ENCODE data around the gene ZDHHC14. TPM values are rescaled to one million over a fixed set of nuclear protein-coding genes. Genes with fewer than 3 reads are reported as not detected.
"Not testable (repeated sequence)": the region's sequence is repeated elsewhere in the genome, so short reads cannot be mapped to it uniquely, and the experiment has no call there.

Gene ZDHHC14
- total RNA-seq, 2 experiments from 2014 or later, result 5.2 TPM

DNA sequence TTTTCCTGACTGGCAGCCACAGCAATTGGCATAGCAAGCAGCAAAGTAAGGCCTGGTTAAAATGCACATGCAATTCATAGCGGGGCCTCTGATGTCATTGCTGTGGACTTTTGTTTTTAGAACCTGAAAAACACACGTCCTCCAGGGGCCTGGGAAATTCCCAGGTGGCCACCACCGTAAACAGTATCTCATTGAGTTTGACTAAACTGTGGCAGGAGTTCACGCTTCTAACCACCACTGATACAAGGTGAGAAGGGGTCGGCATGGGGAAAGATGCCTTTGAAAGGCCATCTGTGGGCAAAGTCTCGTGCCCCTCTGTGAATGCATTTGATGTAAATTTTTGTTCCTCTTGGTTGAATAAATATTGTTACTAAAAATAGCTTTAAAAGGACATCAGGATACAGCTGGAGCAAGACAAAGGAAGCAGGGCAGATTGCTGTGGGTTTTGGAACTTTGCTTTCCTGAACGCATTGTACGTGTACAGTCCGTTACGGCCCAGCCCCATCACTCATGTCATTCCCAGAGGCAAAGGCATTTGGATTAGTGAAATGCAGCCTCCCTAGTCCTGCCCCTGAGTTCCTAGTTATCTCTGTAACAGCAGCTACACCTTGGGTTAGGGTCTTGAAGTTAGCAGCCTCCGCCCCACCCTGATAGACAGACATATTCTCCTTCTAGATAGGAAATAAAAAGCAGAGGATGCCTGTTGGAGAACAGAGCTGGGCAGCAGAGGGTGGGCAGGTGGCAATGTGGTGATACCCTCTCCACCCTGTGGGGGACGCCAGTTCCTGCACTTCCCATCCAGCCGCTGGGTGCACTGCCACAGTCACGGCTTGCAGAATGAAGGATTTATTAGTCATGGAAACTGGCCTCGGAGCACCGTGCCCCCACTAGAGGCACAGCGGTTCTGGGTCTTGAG is 80.3 kb downstream of the ZDHHC14 start:
- no peaks in the 10 kb centered on the region for H3K27me3 Mint-ChIP-seq
- peaks cover 25% of the 10 kb centered on the region for H3K4me1 Mint-ChIP-seq
- no peak overlapping the region for H3K27ac Mint-ChIP-seq
- no peaks in the 10 kb centered on the region for H3K9me3 Mint-ChIP-seq
- ATAC-seq (ENCODE audit: low read depth) (peak; percentile 28), DNase-seq (no peak)
- H3K36me3 Mint-ChIP-seq, result no peaks in the 10 kb centered on the region
- POLR2A ChIA-PET, result interaction anchor here (0.7 kb wide), 1 partner anchor 88 kb away, joined by 3 read pairs; no protein-coding TSS in a partner anchor
- H3K4me3 Mint-ChIP-seq, result no peak overlapping the region

DNA sequence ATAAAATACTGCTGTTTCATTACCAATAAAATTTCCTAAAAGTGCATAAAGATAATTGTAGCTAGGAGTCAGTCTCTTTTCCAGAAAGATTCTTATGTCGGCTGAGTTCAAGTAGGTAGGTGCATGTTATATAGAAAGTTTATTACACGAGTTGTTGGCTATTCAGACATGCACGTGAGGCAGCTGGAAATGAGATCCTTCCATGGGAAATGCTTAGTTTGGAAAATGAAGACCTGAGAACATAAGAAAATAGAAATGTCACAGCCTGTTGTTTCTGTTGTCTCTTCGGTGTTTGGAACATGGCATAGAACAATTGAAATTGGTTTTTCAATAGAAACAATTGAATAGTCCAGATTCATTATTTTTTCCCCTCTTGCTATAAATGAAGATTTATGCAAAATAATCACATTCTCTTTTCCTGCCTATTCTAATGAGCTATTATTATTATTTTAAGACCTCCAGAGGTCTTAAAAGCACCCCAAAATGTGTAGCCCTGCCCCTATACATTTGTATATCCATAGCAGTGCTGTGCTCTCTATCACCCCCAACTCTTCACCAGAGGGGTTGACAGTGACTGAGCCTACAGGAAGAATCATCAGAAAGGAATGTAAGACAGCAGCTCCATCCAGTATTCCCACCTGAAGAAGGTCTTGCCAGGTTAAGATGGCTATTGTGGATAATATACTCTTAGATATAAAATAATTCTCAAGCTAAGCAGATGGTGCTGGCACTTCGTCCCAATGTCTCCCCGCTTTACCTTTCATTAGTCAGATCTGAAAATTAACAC is 82.2 kb downstream of the ZDHHC14 start:
- POLR2A ChIA-PET, result no interaction called here
- H3K27ac Mint-ChIP-seq, result no peak overlapping the region
- no peaks in the 10 kb centered on the region for H3K36me3 Mint-ChIP-seq
- ATAC-seq (ENCODE audit: low read depth), result no peak
- no peaks in the 10 kb centered on the region for H3K27me3 Mint-ChIP-seq
- peaks cover 22% of the 10 kb centered on the region for H3K4me1 Mint-ChIP-seq
- H3K4me3 Mint-ChIP-seq, result no peak overlapping the region
- no peaks in the 10 kb centered on the region for H3K9me3 Mint-ChIP-seq
- no peak for DNase-seq

DNA sequence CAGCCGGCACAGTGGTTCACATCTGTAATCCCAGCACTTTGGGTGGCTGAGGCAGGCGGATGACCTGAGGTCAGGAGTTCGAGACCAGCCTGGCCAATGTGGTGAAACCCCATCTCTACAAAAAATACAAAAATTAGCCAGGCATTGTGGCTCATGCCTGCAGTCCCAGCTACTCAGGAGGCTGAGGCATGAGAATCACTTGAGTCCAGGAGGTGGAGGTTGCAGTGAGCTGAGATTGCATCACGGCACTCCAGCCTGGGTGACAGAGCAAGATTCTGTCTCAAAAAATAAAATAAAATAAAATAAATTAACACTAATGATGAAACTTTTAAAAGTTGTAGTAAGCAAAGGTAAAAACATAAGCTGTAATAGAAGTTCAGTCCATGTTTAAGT is 82.7 kb downstream of the ZDHHC14 start:
- H3K27ac Mint-ChIP-seq; POLR2A ChIA-PET; H3K36me3 Mint-ChIP-seq; H3K4me3 Mint-ChIP-seq; H3K27me3 Mint-ChIP-seq; H3K9me3 Mint-ChIP-seq; ATAC-seq (ENCODE audit: low read depth); DNase-seq: not testable (repeated sequence)
- peaks cover 22% of the 10 kb centered on the region for H3K4me1 Mint-ChIP-seq

DNA sequence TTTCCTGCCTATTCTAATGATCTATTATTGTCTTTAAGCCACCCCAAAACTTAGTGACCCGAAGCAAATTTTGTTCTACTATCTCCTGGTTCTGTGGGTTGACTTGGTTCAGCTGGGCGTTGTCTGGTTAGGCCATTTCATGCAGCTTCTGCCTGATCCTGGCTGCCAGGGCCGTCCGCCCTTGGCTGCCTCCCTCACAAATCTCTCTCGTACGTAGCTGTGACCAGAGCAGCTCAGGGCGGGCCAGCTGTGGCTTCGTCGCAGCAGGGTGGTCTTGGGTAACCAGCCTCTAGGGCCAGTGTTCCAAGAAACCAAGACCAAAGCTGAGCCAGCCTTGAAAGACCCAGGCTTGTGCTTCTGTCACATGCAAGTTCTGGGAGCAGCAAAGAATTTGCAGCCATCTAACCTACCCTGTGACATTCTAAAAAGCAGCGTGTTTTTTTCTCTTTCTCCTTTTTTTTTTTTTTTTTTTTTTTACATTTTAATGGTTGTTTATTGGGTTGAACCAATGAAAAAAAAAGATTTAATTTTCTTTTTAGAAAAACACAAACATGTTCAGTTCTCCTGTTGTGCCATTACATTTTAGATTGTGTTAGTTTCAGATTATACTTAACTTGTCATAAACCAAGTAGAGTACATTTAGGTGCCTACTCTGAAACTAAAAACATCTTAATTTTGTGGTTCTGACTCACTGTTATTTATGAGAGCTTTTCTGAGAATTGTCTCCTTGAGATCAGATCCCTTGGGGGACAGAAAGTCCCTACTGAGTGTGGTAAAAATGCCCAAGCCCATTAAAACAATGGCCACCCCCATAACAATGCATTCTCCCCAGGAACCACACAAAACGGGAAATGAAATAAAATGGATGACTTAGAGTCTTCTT is 83.9 kb downstream of the ZDHHC14 start:
- ATAC-seq (ENCODE audit: low read depth), result peak; percentile 72
- Mint-ChIP-seq H3K9me3 (no peaks in the 10 kb centered on the region), H3K4me3 (peak overlapping the region; percentile 23), H3K36me3 (no peaks in the 10 kb centered on the region), H3K27me3 (no peaks in the 10 kb centered on the region), H3K4me1 (peaks cover 22% of the 10 kb centered on the region), H3K27ac (peak overlapping the region; percentile 64)
- POLR2A ChIA-PET, result interaction anchor here (0.7 kb wide), 1 partner anchor 185 kb away, joined by 4 read pairs; no protein-coding TSS in a partner anchor
- no peak for DNase-seq

DNA sequence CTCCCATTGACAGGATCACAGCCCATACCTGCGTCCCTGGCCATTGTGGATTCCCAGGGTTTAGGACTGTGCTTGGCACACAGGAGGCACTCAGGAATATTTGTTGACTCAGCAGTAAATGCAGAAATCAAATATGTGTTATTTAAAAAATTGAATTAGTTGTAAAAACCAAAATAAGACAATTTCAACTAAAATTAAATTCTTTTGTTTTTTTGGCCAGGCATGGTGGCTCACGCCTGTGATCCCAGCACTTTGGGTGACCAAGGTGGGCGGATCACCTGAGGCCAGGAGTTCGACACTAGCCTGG is 85.3 kb downstream of the ZDHHC14 start:
- ATAC-seq (ENCODE audit: low read depth), result no peak
- no peak overlapping the region for H3K4me3 Mint-ChIP-seq
- H3K4me1 Mint-ChIP-seq, result peaks cover 12% of the 10 kb centered on the region
- POLR2A ChIA-PET, result no interaction called here
- no peaks in the 10 kb centered on the region for H3K27me3 Mint-ChIP-seq
- no peak for DNase-seq
- no peak overlapping the region for H3K27ac Mint-ChIP-seq
- H3K9me3 Mint-ChIP-seq, result no peaks in the 10 kb centered on the region
- no peaks in the 10 kb centered on the region for H3K36me3 Mint-ChIP-seq

DNA sequence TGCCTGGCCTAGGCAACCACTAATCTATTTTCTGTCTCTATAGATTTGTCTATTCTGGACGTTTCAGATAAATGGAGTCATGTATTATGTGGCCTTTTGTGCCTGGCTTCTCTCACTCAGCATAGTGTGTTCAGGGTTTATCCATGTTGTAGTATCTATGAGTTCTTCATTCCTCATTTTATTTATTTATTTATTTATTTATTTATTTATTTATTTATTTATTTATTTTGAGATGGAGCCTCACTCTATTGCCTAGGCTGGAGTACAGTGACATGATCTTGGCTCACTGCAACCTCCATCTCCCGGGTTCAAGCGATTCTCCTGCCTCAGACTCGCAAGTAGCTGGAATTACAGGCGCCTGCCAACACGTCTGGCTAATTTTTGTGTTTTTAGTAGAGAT is 86.3 kb downstream of the ZDHHC14 start:
- peaks cover 12% of the 10 kb centered on the region for H3K4me1 Mint-ChIP-seq
- H3K9me3 Mint-ChIP-seq; ATAC-seq (ENCODE audit: low read depth); POLR2A ChIA-PET; H3K4me3 Mint-ChIP-seq; H3K27ac Mint-ChIP-seq; H3K36me3 Mint-ChIP-seq; DNase-seq; H3K27me3 Mint-ChIP-seq: not testable (repeated sequence)

DNA sequence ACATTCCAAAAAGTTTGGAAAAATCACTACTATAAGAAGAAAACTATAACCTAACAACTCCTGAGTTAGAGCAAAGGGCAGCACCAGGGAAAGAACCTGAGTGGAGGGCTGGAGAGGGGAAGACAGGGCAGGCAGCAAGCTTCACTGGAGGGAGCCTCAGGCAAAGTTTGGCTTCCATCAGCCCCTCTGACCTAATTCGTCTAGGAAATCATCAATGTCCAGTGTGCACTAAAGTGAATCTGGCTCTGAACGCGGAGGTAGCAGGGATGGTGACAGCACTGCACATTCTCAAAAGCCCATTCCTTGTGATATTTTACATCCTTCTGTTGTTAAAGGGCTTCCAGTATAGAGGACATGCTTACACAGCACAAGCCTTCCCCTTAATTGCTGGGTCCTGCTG is 87.1 kb downstream of the ZDHHC14 start:
- ATAC-seq (ENCODE audit: low read depth), result no peak

DNA sequence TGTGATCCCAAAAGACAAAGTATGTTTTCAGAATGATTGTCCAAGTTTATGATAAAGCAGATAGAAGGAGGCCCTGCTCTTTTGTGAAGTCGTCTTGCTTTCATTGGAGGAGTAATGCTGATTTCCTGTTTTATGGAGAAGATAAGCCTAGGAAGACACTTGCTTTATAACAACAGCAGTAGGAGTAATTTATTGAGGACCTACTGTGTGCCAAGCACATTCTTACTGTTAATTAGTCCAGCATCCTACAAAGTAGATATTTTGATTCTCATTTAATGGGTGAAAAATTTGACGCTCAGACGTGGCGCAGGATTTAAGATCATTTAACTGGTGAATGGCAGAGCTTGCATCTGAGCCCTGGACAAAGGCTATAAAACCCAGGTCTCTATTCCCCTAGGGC is 87.6 kb downstream of the ZDHHC14 start:
- H3K27ac Mint-ChIP-seq, result no peak overlapping the region
- H3K4me1 Mint-ChIP-seq, result peaks cover 12% of the 10 kb centered on the region
- DNase-seq, result no peak
- no peak for ATAC-seq (ENCODE audit: low read depth)
- no peak overlapping the region for H3K4me3 Mint-ChIP-seq
- POLR2A ChIA-PET, result no interaction called here
- H3K27me3 Mint-ChIP-seq, result no peaks in the 10 kb centered on the region
- H3K36me3 Mint-ChIP-seq, result no peaks in the 10 kb centered on the region
- no peaks in the 10 kb centered on the region for H3K9me3 Mint-ChIP-seq

More for the DNA sequence above, 87.1 kb downstream of the ZDHHC14 start:
- Mint-ChIP-seq H3K27me3 (no peaks in the 10 kb centered on the region), H3K9me3 (no peaks in the 10 kb centered on the region), H3K4me1 (peaks cover 12% of the 10 kb centered on the region), H3K4me3 (no peak overlapping the region), H3K36me3 (no peaks in the 10 kb centered on the region), H3K27ac (no peak overlapping the region)
- POLR2A ChIA-PET, result no interaction called here
- no peak for DNase-seq

DNA sequence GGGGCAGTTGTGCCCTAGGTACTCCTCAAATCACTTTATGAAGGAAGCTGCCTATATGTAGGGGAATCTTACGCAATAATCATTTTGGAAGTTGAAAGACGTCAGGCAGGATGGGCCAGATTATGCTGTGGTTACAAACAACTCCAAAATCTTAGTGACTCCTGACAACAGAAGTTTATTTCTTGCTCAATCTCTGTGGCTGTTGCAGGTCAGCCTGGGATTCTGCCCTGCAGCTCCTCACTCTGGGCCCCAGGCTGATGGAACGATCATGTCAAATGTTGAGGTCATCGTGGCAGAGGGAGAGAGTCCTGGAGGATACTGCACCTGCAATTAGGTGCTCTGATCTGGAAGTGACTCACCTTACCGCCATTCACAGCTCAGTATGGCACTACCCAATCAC is 88.4 kb downstream of the ZDHHC14 start:
- ATAC-seq (ENCODE audit: low read depth) (no peak), DNase-seq (no peak)
- H3K4me3 Mint-ChIP-seq, result no peak overlapping the region
- H3K4me1 Mint-ChIP-seq, result peaks cover 9% of the 10 kb centered on the region
- no peaks in the 10 kb centered on the region for H3K9me3 Mint-ChIP-seq
- H3K27me3 Mint-ChIP-seq, result no peaks in the 10 kb centered on the region
- no peak overlapping the region for H3K27ac Mint-ChIP-seq
- no peaks in the 10 kb centered on the region for H3K36me3 Mint-ChIP-seq
- POLR2A ChIA-PET, result no interaction called here

DNA sequence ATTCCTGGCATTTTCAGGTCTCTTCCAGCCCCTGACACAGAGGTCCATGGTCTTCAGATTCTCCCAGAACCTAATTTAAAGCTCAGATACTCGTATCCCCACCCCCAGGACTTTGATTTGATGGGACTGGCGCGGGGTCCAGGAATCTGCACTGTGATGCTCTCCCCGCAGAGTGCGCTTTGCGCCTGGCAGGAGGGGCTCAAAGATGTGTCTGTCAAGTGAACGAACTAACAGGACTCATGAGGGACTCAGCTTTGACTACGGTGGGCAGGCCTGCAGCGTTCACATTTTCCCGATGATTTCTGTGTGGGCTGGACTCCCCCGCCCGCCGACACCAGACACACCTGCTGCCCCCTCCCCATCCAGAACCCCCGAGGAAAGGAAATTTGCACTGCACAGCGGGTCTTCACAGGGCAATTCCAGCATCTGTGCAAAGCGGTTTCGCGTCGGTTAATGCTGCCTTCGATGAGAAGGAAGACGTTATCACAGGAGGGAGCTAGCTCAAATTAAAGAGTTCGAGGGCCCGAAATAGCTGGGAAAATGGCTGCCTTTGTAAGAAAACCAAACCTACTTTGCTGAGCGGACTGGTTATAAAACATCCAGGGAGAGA is 90.2 kb downstream of the ZDHHC14 start:
- no peak overlapping the region for H3K4me3 Mint-ChIP-seq
- ATAC-seq (ENCODE audit: low read depth), result no peak
- H3K4me1 Mint-ChIP-seq, result peaks cover 6% of the 10 kb centered on the region
- H3K9me3 Mint-ChIP-seq, result peaks cover 5% of the 10 kb centered on the region
- no peak for DNase-seq
- POLR2A ChIA-PET, result no interaction called here
- H3K27ac Mint-ChIP-seq, result no peak overlapping the region
- H3K36me3 Mint-ChIP-seq, result peaks cover 8% of the 10 kb centered on the region
- H3K27me3 Mint-ChIP-seq, result peaks cover 4% of the 10 kb centered on the region

DNA sequence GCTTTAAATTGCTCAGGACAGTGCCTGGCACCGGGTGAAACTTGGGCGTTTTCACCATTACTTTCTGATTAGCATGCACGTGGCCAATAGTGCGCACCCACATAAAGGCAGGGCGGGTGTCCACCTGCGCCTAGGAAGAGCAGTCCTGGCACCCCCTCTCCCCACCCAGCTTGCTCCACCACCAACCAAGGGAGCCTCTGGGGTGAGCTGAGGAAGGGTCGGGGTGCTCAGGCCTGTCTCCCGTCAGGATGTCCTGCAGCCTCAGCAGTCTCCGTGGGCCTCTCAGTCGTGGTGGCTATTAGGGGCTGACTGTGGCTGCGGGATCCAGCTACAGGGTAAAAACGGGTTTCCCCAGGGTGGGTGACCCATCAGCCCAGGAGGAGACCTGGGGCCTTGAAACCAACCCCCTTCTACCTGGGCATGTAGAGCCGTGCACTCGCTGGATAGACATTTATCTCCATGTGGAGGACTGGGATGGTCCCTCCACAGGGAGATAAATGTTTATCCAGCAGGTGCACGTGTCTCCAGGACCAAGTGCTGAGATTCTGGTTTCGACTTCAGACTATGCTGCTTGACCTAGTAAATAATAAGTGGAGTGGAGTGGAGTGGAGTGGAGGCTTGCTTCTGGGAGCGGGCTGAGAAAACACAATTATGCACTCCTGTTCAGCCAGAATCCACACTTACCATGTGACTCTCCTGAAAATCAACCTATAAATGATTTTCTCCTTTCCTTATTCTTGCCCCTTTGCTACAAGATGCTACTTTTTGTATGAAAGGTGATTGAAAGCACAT is 91.1 kb downstream of the ZDHHC14 start:
- no peak overlapping the region for H3K27ac Mint-ChIP-seq
- H3K4me3 Mint-ChIP-seq, result no peak overlapping the region
- DNase-seq (no peak), ATAC-seq (ENCODE audit: low read depth) (no peak)
- H3K4me1 Mint-ChIP-seq, result peaks cover 6% of the 10 kb centered on the region
- peaks cover 10% of the 10 kb centered on the region for H3K36me3 Mint-ChIP-seq
- peaks cover 9% of the 10 kb centered on the region for H3K27me3 Mint-ChIP-seq
- H3K9me3 Mint-ChIP-seq, result peaks cover 5% of the 10 kb centered on the region
- POLR2A ChIA-PET, result interaction anchor here (0.6 kb wide), 1 partner anchor 175 kb away, joined by 4 read pairs; no protein-coding TSS in a partner anchor

DNA sequence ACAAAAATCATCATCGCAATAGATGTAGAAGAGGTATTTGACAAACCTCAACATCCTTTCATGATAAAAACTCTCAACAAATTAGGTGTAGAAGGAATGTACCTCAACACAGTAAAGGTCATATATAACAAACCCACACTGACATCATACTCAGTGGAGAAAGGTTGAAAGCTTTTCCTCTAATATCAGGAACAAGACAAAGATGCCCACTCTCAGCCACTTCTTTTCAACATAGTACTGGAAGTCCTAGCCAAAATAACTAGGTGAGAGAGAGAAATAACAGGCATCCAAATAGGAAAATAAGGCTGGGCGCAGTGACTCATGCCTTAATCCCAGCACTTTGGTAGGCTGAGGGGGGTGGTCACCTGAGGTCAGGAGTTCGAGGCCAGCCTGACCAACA is 95.8 kb downstream of the ZDHHC14 start:
- H3K27ac Mint-ChIP-seq, result no peak overlapping the region
- no peak for DNase-seq
- no peak overlapping the region for H3K4me3 Mint-ChIP-seq
- H3K27me3 Mint-ChIP-seq, result peaks cover 13% of the 10 kb centered on the region
- H3K4me1 Mint-ChIP-seq, result peaks cover 12% of the 10 kb centered on the region
- ATAC-seq (ENCODE audit: low read depth), result no peak
- peaks cover 10% of the 10 kb centered on the region for H3K36me3 Mint-ChIP-seq
- POLR2A ChIA-PET, result no interaction called here
- H3K9me3 Mint-ChIP-seq, result peaks cover 5% of the 10 kb centered on the region
